Measurements from ENCODE around the gene CTTNBP2. TPM values are rescaled to one million over a fixed set of nuclear protein-coding genes. Genes with fewer than 3 reads are reported as not detected.

Gene CTTNBP2
- total RNA-seq, 2 donors from 2014 or later: 5.2 to 6.5 TPM

DNA sequence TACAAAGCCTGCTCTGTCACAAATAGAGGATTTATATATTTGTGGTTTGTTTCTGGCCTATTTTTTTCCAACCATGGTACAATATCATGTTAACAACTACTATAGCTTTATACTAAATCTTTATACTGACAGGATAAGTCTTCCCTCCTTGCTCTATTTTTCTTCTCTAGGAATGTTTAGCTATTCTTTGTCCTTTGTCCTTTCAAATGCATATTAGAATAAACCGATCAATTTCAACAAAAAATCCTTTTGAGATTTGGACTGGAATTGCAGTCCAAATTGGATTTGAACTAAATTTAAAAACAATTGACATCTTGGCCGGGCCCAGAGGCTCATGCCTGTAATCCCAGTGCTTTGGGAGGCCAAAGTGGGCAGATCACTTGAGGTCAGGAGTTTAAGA, 39.2 kb upstream of the CTTNBP2 start:
- Mint-ChIP-seq H3K27ac (no peak overlapping the region), H3K4me3 (no peak overlapping the region), H3K36me3 (ENCODE audit: low read depth) (no peaks in the 10 kb centered on the region), H3K27me3 (ENCODE audit: insufficient read depth) (no peaks in the 10 kb centered on the region), H3K4me1 (no peaks in the 10 kb centered on the region), H3K9me3 (peaks cover 4% of the 10 kb centered on the region)
- no peak for DNase-seq
- no peaks in the 10 kb centered on the region for H3K4me1 ChIP-seq (ENCODE audit: control insufficient read depth, insufficient read depth, low read length)
- H3K9me3 ChIP-seq (ENCODE audit: control insufficient read depth, low read length): peaks cover 9% of the 10 kb centered on the region
- no peak overlapping the region for H3K9ac ChIP-seq (ENCODE audit: extremely low read depth, low read length, poor library complexity, severe bottlenecking)
- 94 to 98% methylated on average over 2 of the region's 2 CpGs for WGBS, 2 experiments (ENCODE audit: insufficient coverage in 1 of 2, insufficient read length in 1 of 2)
- H3K27me3 ChIP-seq (ENCODE audit: control insufficient read depth, insufficient read depth, low read length, poor library complexity, severe bottlenecking): no peaks in the 10 kb centered on the region
- no peaks in the 10 kb centered on the region for H3K36me3 ChIP-seq (ENCODE audit: control insufficient read depth, insufficient read depth, low read length)
- H3K4me3 ChIP-seq (ENCODE audit: low read length): no peak overlapping the region
- no peak overlapping the region for H3K27ac ChIP-seq (ENCODE audit: low read depth, low read length)
- TF ChIP-seq, protein P1, sequence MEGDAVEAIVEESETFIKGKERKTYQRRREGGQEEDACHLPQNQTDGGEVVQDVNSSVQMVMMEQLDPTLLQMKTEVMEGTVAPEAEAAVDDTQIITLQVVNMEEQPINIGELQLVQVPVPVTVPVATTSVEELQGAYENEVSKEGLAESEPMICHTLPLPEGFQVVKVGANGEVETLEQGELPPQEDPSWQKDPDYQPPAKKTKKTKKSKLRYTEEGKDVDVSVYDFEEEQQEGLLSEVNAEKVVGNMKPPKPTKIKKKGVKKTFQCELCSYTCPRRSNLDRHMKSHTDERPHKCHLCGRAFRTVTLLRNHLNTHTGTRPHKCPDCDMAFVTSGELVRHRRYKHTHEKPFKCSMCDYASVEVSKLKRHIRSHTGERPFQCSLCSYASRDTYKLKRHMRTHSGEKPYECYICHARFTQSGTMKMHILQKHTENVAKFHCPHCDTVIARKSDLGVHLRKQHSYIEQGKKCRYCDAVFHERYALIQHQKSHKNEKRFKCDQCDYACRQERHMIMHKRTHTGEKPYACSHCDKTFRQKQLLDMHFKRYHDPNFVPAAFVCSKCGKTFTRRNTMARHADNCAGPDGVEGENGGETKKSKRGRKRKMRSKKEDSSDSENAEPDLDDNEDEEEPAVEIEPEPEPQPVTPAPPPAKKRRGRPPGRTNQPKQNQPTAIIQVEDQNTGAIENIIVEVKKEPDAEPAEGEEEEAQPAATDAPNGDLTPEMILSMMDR (conservative IDR thresholded peaks at IDR 0.05): no peak

DNA sequence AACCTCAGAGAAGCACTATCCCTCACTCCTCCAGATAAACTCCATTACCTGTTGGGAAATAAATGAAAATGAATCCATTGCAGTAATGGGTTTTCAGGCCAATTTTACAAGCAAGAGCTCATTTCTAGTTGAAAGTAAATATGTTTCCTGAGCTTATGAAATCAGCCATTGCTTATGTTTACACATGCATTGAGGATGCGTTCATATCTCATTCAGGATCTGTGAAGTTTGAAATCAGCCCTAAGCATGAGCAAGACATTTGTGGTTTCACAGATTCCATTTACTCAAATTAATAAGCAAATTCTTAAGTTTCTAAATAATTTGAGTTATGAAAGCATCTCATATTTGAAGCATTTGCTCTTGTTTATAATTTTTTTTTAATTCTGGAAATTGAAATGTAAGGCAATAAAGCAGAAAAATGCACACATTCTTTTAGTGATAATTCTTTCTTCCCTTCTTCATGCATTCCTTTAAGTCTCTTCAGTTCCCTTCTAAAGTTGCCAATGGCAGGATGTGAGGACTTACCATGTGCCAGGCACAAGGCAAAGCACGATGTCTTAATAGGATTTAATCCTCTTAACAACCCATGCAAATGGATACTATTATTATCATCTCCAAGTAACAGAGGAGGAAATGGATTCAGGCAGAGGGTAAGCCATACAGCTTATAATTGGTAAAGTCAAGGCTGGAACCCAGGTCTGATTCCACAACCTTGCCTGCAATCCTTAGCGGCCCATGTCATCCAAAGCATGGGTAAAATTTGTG, 35.0 kb upstream of the CTTNBP2 start:
- DNase-seq: no peak
- TF ChIP-seq, protein P1 (conservative IDR thresholded peaks at IDR 0.05): no peak
- Mint-ChIP-seq H3K27me3 (ENCODE audit: insufficient read depth) (no peaks in the 10 kb centered on the region), H3K27ac (no peak overlapping the region), H3K9me3 (no peaks in the 10 kb centered on the region), H3K4me1 (no peaks in the 10 kb centered on the region), H3K4me3 (no peak overlapping the region), H3K36me3 (ENCODE audit: low read depth) (no peaks in the 10 kb centered on the region)
- H3K36me3 ChIP-seq (ENCODE audit: control insufficient read depth, insufficient read depth, low read length): no peaks in the 10 kb centered on the region
- no peaks in the 10 kb centered on the region for H3K4me1 ChIP-seq (ENCODE audit: control insufficient read depth, insufficient read depth, low read length)
- H3K9ac ChIP-seq (ENCODE audit: extremely low read depth, low read length, poor library complexity, severe bottlenecking): no peak overlapping the region
- no peak overlapping the region for H3K27ac ChIP-seq (ENCODE audit: low read depth, low read length)
- no peaks in the 10 kb centered on the region for H3K9me3 ChIP-seq (ENCODE audit: control insufficient read depth, low read length)
- WGBS, 2 experiments (ENCODE audit: insufficient coverage in 1 of 2, insufficient read length in 1 of 2): 78 to 100% methylated on average over 1 to 3 of the region's 3 CpGs
- H3K27me3 ChIP-seq (ENCODE audit: control insufficient read depth, insufficient read depth, low read length, poor library complexity, severe bottlenecking): no peaks in the 10 kb centered on the region
- no peak overlapping the region for H3K4me3 ChIP-seq (ENCODE audit: low read length)

DNA sequence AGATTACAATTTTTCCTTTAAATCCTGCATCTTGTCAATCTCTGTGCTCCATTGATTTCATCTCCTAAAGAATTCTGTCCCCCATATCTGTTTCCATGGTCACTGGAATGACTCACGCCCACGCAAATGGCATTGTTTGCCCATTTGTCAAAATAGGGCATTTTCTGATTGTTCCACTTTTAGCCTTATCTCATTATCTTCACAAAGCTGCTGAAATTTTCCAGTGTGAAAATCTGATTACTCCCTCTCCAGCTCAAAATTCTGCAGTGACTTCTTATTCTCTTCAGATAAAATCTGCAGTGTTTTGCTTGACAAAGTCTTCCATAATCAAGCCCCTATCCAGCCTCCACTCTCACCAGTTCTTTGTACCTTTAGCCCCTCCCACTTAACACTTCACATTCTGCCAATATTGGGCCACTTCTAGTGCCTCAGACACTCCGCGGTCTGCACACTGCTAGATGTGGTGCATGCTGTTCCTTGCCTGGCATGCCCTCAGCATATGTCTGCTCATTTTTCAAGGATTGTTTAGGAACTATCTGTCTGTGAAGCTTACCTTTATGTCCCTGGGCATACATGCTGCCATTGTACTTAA, 33.9 kb upstream of the CTTNBP2 start:
- Histone ChIP-seq H3K4me3 (ENCODE audit: low read length) (no peak overlapping the region), H3K36me3 (ENCODE audit: control insufficient read depth, insufficient read depth, low read length) (no peaks in the 10 kb centered on the region), H3K27ac (ENCODE audit: low read depth, low read length) (no peak overlapping the region), H3K4me1 (ENCODE audit: control insufficient read depth, insufficient read depth, low read length) (no peaks in the 10 kb centered on the region), H3K9me3 (ENCODE audit: control insufficient read depth, low read length) (no peaks in the 10 kb centered on the region), H3K27me3 (ENCODE audit: control insufficient read depth, insufficient read depth, low read length, poor library complexity, severe bottlenecking) (no peaks in the 10 kb centered on the region), H3K9ac (ENCODE audit: extremely low read depth, low read length, poor library complexity, severe bottlenecking) (no peak overlapping the region)
- Mint-ChIP-seq H3K4me1 (no peaks in the 10 kb centered on the region), H3K4me3 (no peak overlapping the region), H3K27ac (no peak overlapping the region), H3K36me3 (ENCODE audit: low read depth) (no peaks in the 10 kb centered on the region), H3K9me3 (no peaks in the 10 kb centered on the region), H3K27me3 (ENCODE audit: insufficient read depth) (no peaks in the 10 kb centered on the region)
- 83% methylated on average over 4 of the region's 4 CpGs for WGBS, 2 experiments (ENCODE audit: insufficient coverage in 1 of 2, insufficient read length in 1 of 2)
- DNase-seq: no peak
- TF ChIP-seq, protein P1 (conservative IDR thresholded peaks at IDR 0.05): no peak
